CD4-positive, alpha-beta T cell (primary cell): ENCODE data around the gene SIGLEC15. TPM values are rescaled to one million over a fixed set of nuclear protein-coding genes. Genes with fewer than 3 reads are reported as not detected.

ENCODE experiments used
- ATAC-seq: fragments of 200-7000 bp; cut with Tn5 transposase; one replicate; pipeline ENCODE4 v1.10.0; 2022; ENCODE audit warnings: mild to moderate bottlenecking; ENCODE audit not compliant: poor library complexity
- CTCF ChIA-PET: fragments of 350-600 bp; sonication (Branson Sonifier 250); formaldehyde crosslinking; loops from one replicate; lab custom pipeline; 2021; ENCODE audit warnings: antibody characterized with exemption, inconsistent platforms; lab: Charles Lee
- POLR2A ChIA-PET: fragments of 350-600 bp; sonication (Branson Sonifier 250); formaldehyde crosslinking; loops from one replicate; lab custom pipeline; 2021; ENCODE audit warnings: antibody characterized with exemption, inconsistent platforms; lab: Charles Lee
- DNase-seq, 14 experiments: peaks; one replicate each; pipeline ENCODE4 v3.0.0-alpha.2; 2013 to 2020; ENCODE audit warnings: mixed read lengths in 2 of 14
- H3K27ac ChIP-seq, 2 donors: one replicate each; pipeline versions ENCODE4 v1.5.1 to v1.7.0; 2013; ENCODE audit warnings: low read length in 2 of 2, low read depth in 1 of 2, mild to moderate bottlenecking in 1 of 2
- H3K27me3 ChIP-seq, 2 experiments: 1 replicate in 1 of 2; 2 replicates in 1 of 2; pipeline versions ENCODE4 v1.6.1 to v1.7.0; 2013; ENCODE audit warnings: low read length in 2 of 2, control low read depth in 1 of 2, mild to moderate bottlenecking in 1 of 2, moderate library complexity in 1 of 2; ENCODE audit not compliant: insufficient read depth in 2 of 2, control insufficient read depth in 1 of 2
- H3K36me3 ChIP-seq: one replicate; pipeline ENCODE4 v1.6.1; 2013; ENCODE audit warnings: low read length, control low read depth; ENCODE audit not compliant: insufficient read depth
- H3K4me1 ChIP-seq: one replicate; pipeline ENCODE4 v1.6.1; 2013; ENCODE audit warnings: low read length, control low read depth; ENCODE audit not compliant: insufficient read depth
- H3K4me3 ChIP-seq: one replicate; pipeline ENCODE4 v1.5.1; 2013; ENCODE audit warnings: mild to moderate bottlenecking, low read length, moderate library complexity
- H3K9me3 ChIP-seq, 2 experiments: 1 replicate in 1 of 2; 2 replicates in 1 of 2; pipeline versions ENCODE4 v1.6.1 to v1.7.0; 2013; ENCODE audit warnings: low read length in 2 of 2, mild to moderate bottlenecking in 2 of 2, control low read depth in 1 of 2, moderate library complexity in 1 of 2; ENCODE audit not compliant: control insufficient read depth in 1 of 2, insufficient read depth in 1 of 2
- H3K27ac Mint-ChIP-seq: one replicate; pipeline ENCODE4 v1.8.0; 2020; ENCODE audit warnings: mixed read lengths
- H3K27me3 Mint-ChIP-seq: one replicate; pipeline ENCODE4 v1.8.0; 2021; ENCODE audit warnings: mixed read lengths
- H3K36me3 Mint-ChIP-seq: one replicate; pipeline ENCODE4 v1.8.0; 2021; ENCODE audit warnings: low read depth, mixed read lengths
- H3K4me1 Mint-ChIP-seq: one replicate; pipeline ENCODE4 v1.8.0; 2021; ENCODE audit warnings: low read depth, mixed read lengths
- H3K4me3 Mint-ChIP-seq: one replicate; pipeline ENCODE4 v1.8.0; 2020; ENCODE audit warnings: mild to moderate bottlenecking, mixed read lengths
- H3K9me3 Mint-ChIP-seq: one replicate; pipeline ENCODE4 v1.8.0; 2020; ENCODE audit warnings: mixed read lengths
- CTCF ChIP-seq: fragments of 200-600 bp; IDR thresholded peaks from one replicate; pipeline ENCODE4 v1.8.0; 2022; ENCODE audit warnings: antibody characterized with exemption, mild to moderate bottlenecking
- intact Hi-C, 2 experiments: fragments of 100-400 bp; cut with DNase I in 1 of 2; cut with micrococcal nuclease in 1 of 2; formaldehyde crosslinking; loops; one replicate each; pipeline versions ENCODE4 v1.15.1 to v1.9.0; 2023 to 2025; cut with DNase I, micrococcal nuclease
- total RNA-seq, 174 experiments: library from RNA in 2 of 174; stranded (reverse) in 2 of 174; gene quantifications; one replicate each; pipeline ENCODE4 v1.2.3 and lab custom pipeline; 2021 to 2026

Gene SIGLEC15
- total RNA-seq, 2 experiments from 2014 or later: not detected

- Histone ChIP-seq H3K27ac (no peak overlapping the region), H3K36me3 (no peaks in the 10 kb centered on the region), H3K4me1 (peaks cover 24% of the 10 kb centered on the region), H3K27me3 (peaks cover 29 to 32% of the 10 kb centered on the region in 2 experiments), H3K4me3 (no peak overlapping the region), H3K9me3 (no peaks in the 10 kb centered on the region)
- DNase-seq (peak in 6 of 14 experiments; percentile 13 to 66 (median 28)), ATAC-seq (peak; percentile 81)
- H3K4me3 Mint-ChIP-seq: peak overlapping the region; percentile 61
- H3K27me3 Mint-ChIP-seq: peaks cover 53% of the 10 kb centered on the region
- H3K36me3 Mint-ChIP-seq: no peaks in the 10 kb centered on the region
- POLR2A ChIA-PET: interaction anchor here (0.6 kb wide), 1 partner anchor 50 kb away, joined by 3 read pairs; no protein-coding TSS in a partner anchor
- peaks cover 14% of the 10 kb centered on the region for H3K4me1 Mint-ChIP-seq
- peak; percentile 17 for TF ChIP-seq CTCF
- intact Hi-C loops: loop anchor here (2.0 to 5.0 kb wide), 2 partner anchors 147 to 175 kb away; no protein-coding TSS in a partner anchor
- H3K9me3 Mint-ChIP-seq: no peaks in the 10 kb centered on the region
- CTCF ChIA-PET: no interaction called here
- no peak overlapping the region for H3K27ac Mint-ChIP-seq
Observed at GRCh38 chr18:45839414-45840395, 14.2 kb downstream of the SIGLEC15 start.

GRCh38 chr18:45841060-45841764 is 15.7 kb downstream of the SIGLEC15 start:
- no peaks in the 10 kb centered on the region for H3K9me3 ChIP-seq
- intact Hi-C loops: no loop called here
- H3K27ac ChIP-seq: no peak overlapping the region
- CTCF ChIA-PET: no interaction called here
- TF ChIP-seq CTCF: no peak
- peaks cover 24% of the 10 kb centered on the region for H3K4me1 ChIP-seq
- Mint-ChIP-seq H3K9me3 (no peaks in the 10 kb centered on the region), H3K27ac (no peak overlapping the region), H3K4me1 (peaks cover 18% of the 10 kb centered on the region), H3K4me3 (no peak overlapping the region), H3K27me3 (peaks cover 38% of the 10 kb centered on the region), H3K36me3 (no peaks in the 10 kb centered on the region)
- POLR2A ChIA-PET: no interaction called here
- H3K36me3 ChIP-seq: no peaks in the 10 kb centered on the region
- H3K27me3 ChIP-seq: peaks cover 25 to 27% of the 10 kb centered on the region in 2 experiments
- DNase-seq (no peak), ATAC-seq (no peak)
- H3K4me3 ChIP-seq: no peak overlapping the region

- TF ChIP-seq CTCF: no peak
- Histone ChIP-seq H3K9me3 (no peaks in the 10 kb centered on the region), H3K27ac (no peak overlapping the region), H3K27me3 (peaks cover 19 to 21% of the 10 kb centered on the region in 2 experiments), H3K4me1 (peaks cover 22% of the 10 kb centered on the region), H3K4me3 (no peak overlapping the region), H3K36me3 (no peaks in the 10 kb centered on the region)
- ChIA-PET CTCF (no interaction called here), POLR2A (no interaction called here)
- intact Hi-C loops: no loop called here
- Mint-ChIP-seq H3K9me3 (no peaks in the 10 kb centered on the region), H3K27ac (no peak overlapping the region), H3K4me1 (peaks cover 18% of the 10 kb centered on the region), H3K36me3 (no peaks in the 10 kb centered on the region), H3K4me3 (no peak overlapping the region), H3K27me3 (peaks cover 31% of the 10 kb centered on the region)
- DNase-seq: no peak
- no peak for ATAC-seq
Observed at GRCh38 chr18:45841765-45842442, 16.4 kb downstream of the SIGLEC15 start.
